ENCODE measurements around the gene ZP3. TPM values are rescaled to one million over a fixed set of nuclear protein-coding genes. Genes with fewer than 3 reads are reported as not detected.

ZP3 gene
- total and polyA plus RNA-seq, 2 of the 13 experiments (the other 11 are each of a cell fraction or from before 2014, with no cell fraction given), result not detected

- TF ChIP-seq ZBTB43 (CRISPR knock-in tag; conservative IDR thresholded peaks at IDR 0.05) (peak; percentile 77), ZBTB49 (CRISPR knock-in tag; IDR thresholded peaks at IDR 0.05; ENCODE audit: borderline replicate concordance) (no peak), SNAPC5 (CRISPR knock-in tag; IDR thresholded peaks at IDR 0.05; ENCODE audit: borderline replicate concordance) (peak; percentile 62; the same call in 1 of the 2 replicates), MTA1 (CRISPR knock-in tag; IDR thresholded peaks at IDR 0.05; ENCODE audit: borderline replicate concordance) (peak; percentile 81; the same call in 1 of the 2 replicates), HOXA9 (CRISPR knock-in tag; IDR thresholded peaks at IDR 0.05; ENCODE audit: borderline replicate concordance) (peak; percentile 20; the same call in 1 of the 2 replicates), FOXJ3 (CRISPR knock-in tag; IDR thresholded peaks at IDR 0.05; ENCODE audit: borderline replicate concordance) (no peak), SRY (CRISPR knock-in tag; IDR thresholded peaks at IDR 0.05) (peak; percentile 96), HDAC1 (CRISPR knock-in tag; IDR thresholded peaks at IDR 0.05) (peak; percentile 74; the same call in 1 of the 2 replicates), ZNF816 (CRISPR knock-in tag; IDR thresholded peaks at IDR 0.05; ENCODE audit: borderline replicate concordance) (no peak), THAP9 (CRISPR knock-in tag; IDR thresholded peaks at IDR 0.05; ENCODE audit: borderline replicate concordance) (no peak), ZNF33B (CRISPR knock-in tag; IDR thresholded peaks at IDR 0.05) (peak; percentile 83; the same call in 1 of the 2 replicates), ZNF34 (CRISPR knock-in tag; IDR thresholded peaks at IDR 0.05; ENCODE audit: borderline replicate concordance) (no peak), SOX6 (IDR thresholded peaks at IDR 0.05) (no peak), SOX6 (CRISPR knock-in tag; IDR thresholded peaks at IDR 0.05) (no peak; the same call in 1 of the 2 replicates), MED13 (CRISPR knock-in tag; IDR thresholded peaks at IDR 0.05) (0 out of 2 replicates have a peak, but pooled peaks have one; percentile 60), USF2 (IDR thresholded peaks at IDR 0.05; ENCODE audit: low read depth, low read length) (no peak), USF2 (CRISPR knock-in tag; IDR thresholded peaks at IDR 0.05; ENCODE audit: borderline replicate concordance) (no peak), RBM39 (IDR thresholded peaks at IDR 0.05; ENCODE audit: low read depth, low read length, poor library complexity, severe bottlenecking) (peak; percentile 59)
Observed at GRCh38 chr7:76393116-76394031, 31.4 kb upstream of the ZP3 start (continued).
